ENCODE results near the gene DNAJC11.
"Not testable (repeated sequence)": the region's sequence is repeated elsewhere in the genome, so short reads cannot be mapped to it uniquely, and the experiment has no call there.

The DNAJC11 gene

DNA sequence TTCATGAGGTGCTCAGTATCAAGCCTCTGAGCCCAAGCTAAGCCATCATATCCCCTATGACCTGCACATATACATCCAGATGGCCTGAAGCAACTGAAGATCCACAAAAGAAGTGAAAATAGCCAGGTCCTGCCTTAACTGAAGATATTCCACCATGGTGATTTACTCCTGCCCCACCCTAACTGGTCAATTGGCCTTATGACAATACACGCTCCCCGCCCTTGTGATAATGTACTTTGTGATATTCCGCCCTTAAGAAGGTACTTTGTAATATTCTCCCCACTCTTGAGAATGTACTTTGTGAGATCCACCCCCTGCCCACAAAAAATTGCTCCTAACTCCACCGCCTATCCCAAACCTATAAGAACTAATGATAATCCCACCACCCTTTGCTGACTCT, 1.7 kb downstream of the DNAJC11 start:
- DNase-seq (ENCODE audit: low read depth in 1 of 2, low spot score in 1 of 2): not testable (repeated sequence)

DNA sequence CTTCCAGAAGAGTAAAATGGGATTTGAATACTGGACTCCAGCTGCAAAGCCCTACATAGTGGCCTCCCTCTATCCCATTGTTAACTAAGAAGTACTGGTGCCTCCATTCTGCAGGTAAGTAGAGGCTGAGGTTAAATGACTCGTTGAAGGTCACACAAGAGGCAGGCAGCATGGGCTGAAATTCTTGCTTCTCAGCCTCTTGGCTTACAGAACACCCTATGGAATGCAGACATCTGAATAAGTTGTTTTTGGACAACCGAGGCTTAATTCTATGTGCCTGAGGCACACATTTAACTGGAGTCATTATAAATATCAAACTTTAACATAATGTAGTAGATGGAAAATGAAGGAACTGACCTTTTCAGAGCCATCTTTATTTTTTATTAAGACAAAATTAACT, 5.7 kb downstream of the DNAJC11 start:
- DNase-seq (ENCODE audit: low read depth in 1 of 2, low spot score in 1 of 2): no peak

DNA sequence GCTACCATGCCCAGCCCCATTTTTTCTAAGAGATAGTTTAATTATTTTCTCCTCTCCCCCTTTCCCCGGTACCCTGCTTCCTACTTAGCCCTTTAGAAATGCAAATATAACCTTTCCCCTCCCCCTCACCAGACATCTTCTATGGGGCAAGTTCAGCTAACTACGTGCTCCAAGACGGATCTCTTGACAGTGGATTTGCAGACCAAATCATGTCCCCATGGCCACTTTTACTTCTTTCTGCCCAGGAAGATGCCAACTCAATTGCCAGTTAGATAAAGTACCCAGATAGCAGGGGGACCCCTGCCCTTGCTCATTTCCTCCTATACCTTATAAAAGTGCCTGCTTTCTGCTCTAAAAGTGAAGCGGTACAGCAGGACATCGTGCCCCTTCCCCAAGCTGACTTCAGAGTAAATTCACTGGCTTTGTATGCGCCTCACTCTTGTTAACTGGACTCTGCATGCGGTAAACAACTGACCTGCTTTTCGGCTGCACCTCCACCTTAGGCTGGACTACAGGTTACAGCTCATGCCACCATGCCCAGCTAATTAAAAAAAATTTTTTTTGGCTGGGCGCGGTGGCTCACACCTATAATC, 7.4 kb downstream of the DNAJC11 start:
- no peak for DNase-seq (ENCODE audit: low read depth in 1 of 2, low spot score in 1 of 2)

DNA sequence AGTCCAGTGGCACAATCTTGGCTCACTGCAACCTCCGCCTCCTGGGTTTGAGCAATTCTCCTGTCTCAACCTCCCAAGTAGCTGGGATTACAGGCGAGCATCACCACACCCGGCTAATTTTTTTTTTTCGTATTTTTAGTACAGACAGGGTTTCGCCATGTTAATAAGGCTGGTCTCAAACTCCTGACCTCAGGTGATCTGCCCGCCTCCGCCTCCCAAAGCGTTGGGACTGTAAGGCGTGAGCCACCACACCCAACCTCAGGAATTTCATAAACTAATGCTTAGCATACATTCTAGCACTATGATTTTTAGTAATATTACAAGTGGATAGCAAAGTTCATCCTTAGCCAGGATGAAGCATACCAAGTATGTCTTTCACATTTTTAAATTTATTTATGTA, 8.7 kb downstream of the DNAJC11 start:
- no peak for DNase-seq (ENCODE audit: low read depth in 1 of 2, low spot score in 1 of 2)

DNA sequence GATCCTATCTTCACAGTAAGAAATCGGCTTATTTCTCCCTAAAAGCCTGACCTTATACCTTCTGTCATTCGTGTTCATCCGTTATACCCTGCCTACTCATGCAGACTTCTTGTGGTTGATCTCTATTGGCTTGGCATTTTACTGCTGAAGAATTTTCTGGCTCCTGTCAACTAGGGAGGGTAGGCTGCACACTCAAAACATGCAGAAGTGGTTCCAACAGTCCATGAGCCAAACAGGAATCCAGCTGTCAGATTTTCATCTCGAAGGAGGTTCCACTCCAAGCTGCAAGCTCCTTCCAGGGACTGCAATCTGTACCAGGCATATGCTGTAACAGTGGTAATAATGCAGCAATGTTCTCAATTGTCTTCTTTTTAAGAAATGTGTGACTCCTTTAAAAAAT, 10.1 kb downstream of the DNAJC11 start:
- DNase-seq (ENCODE audit: low read depth in 1 of 2, low spot score in 1 of 2): no peak

DNA sequence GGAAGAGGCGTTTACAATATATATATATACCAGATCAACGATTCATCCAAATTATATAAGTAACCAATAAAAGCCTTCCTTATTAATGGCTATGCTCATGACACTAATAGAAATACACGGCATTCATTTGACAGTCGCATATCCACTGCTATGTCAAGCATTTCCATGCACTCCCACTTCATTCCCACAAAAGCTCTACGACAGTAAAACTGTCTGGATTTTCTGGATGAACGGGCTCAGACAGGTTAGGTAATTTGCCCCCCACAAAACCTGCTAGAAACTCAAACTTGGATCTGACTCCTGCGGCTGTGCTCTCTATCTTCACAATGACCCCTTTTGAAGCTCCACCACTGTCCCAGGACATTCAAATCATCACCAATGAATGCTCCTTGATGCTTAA, 11.4 kb downstream of the DNAJC11 start:
- no peak for DNase-seq (ENCODE audit: low read depth in 1 of 2, low spot score in 1 of 2)

DNA sequence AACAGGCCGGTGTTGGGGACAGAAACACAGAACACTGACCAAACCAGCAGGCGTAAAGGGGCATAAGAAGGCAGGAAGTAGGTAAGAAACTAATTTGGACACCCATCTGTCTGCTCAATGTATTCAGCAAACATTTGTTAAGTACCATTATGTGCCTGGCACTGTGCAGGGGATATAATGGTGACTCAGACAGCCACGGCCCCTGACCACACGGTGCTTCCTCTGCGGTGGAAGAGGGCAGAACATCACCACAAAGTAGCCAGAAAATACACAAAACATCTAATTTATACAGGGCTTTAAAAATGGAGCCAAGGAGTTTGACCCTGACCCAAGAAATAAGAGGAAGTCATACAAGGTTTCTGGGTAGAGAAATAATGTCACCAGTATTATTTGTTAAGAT, 12.9 kb downstream of the DNAJC11 start:
- DNase-seq (ENCODE audit: low read depth in 1 of 2, low spot score in 1 of 2): no peak

DNA sequence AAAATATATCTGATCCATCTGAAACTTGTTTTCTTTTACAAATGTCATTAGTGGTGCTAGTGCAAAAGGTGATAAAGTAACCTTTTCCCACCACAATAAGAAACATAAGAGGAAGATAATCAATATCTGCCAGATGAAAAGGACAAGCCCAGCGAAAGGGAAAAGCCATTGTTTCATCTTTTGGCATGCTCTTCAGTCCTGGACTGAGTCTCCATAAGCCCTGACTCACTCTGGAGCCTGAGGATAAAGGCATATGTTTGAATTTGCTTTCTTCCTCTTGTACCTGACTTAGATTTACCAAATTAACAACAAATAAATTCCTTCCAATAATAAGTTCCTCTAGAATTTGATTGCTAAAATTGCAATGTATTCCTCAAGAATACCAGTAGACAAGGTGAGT, 13.6 kb downstream of the DNAJC11 start:
- no peak for DNase-seq (ENCODE audit: low read depth in 1 of 2, low spot score in 1 of 2)

DNA sequence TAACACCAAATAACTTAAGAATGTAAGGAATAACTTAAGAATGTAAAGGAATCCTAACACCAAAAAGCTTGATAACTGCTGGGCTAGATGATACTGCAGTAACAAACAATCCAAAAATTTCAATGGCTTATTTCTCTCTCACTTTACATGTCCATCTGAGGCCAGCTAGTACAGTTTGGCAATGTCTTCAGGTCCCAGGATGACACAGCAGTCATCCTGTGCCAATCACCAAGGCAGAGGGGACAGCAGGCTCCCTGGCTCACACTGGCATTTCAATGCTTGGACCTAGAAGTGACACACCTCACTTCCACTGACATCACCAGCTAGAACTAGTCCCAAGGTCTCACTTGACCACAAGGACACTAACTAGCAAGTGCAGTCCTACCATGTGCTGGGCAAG, 15.3 kb downstream of the DNAJC11 start:
- no peak for DNase-seq (ENCODE audit: low read depth in 1 of 2, low spot score in 1 of 2)

DNA sequence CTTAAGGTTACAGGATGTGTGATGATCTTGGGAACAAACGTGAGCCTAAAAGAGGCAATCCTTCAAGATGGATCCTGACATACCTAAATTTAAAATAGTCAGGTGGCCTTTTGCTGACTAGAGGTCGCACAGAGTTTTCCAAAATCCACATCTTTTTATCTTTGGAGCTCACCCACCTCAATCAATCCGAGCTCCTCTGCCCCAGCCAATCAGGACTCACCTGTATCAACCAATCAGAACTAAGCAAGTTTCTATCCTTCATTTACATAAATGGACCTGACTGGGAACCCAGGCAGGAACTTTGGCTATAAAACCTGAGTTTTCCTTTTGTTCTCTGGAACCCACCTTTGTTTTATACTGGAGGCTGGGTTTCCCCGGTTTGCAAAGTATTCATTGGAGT, 16.2 kb downstream of the DNAJC11 start:
- DNase-seq (ENCODE audit: low read depth in 1 of 2, low spot score in 1 of 2): no peak

DNA sequence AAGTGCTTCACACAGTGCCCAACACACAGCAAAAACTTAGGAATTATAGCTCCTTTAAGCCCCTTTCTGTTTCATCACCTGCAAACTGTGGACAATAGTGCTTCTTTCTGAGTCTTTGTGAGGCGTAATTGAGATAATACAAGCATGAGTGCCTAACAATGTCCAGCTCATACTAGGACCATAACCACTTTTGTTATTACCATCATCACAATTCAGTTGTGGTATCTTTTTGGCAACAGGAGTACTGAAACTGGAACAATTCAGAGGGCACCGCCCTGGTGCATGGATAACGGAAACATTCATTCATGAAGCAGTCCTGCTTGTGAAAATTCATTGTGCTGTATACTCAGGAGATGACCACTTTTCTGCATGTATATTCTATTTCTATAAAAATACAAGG, 18.2 kb downstream of the DNAJC11 start:
- DNase-seq (ENCODE audit: low read depth in 1 of 2, low spot score in 1 of 2): no peak

DNA sequence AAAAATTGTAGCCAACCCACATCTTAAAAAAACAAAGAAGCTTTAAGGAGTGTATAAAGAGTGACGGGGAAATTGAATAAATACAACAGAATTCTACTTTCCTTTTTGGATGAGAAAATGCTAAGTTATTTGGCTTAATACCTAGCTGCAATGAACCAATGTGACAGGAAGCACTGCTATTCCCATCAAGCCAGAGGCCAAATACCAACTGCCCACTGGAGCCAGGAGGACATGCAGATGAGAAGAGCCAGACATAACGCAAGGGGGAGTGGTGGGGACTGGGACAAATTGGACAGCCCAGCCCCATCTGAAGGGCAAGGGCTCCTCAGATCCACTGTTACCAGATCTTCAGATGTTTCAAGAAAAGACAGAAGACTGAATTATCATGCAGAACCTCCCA, 25.7 kb downstream of the DNAJC11 start:
- no peak for DNase-seq (ENCODE audit: low read depth in 1 of 2, low spot score in 1 of 2)

DNA sequence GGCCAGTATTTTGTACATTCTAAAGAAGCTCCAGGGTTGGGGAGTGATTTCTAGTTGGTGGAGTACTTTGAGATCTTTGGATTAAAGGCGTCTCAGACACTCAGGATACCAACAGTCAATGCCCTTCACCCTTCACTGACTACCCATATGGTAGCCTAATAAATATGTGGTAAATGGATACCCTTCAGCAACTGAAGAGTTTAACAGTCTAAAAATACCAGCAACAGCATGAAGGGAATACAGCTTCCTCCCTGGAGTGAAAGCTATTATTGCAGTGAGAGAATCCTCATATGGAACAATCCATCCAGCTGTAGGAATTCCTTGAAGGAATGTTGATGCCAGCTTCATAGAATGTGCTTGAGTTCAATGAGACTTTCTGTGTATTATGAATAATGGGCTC, 26.8 kb downstream of the DNAJC11 start:
- no peak for DNase-seq (ENCODE audit: low read depth in 1 of 2, low spot score in 1 of 2)

DNA sequence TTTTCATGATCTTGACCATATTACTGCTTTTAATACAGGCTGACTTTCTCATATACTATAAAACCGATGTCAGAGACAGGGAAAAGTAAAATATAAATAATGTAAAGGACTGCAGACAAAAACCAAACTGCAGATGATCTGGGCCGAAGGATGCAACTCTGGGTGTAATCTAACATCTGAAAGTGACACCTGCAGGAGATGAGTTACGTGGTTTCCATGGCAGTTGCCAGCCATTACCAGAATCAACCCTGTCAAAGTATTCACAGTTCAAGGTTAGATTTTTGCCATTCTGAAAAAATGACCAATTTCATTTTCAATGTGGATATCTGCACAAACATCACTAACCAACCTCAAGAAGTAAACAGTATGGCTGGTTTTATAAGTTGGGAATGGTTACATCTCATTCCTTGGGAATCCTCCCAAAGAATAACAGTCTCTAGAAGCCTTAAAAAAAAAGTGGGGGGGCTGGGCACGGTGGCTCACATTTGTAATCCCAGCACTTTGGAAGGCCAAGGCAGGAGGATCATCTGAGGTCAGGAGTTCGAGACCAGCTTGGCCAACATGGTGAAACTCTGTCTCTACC, 27.7 kb downstream of the DNAJC11 start:
- no peak for DNase-seq (ENCODE audit: low read depth in 1 of 2, low spot score in 1 of 2)

DNA sequence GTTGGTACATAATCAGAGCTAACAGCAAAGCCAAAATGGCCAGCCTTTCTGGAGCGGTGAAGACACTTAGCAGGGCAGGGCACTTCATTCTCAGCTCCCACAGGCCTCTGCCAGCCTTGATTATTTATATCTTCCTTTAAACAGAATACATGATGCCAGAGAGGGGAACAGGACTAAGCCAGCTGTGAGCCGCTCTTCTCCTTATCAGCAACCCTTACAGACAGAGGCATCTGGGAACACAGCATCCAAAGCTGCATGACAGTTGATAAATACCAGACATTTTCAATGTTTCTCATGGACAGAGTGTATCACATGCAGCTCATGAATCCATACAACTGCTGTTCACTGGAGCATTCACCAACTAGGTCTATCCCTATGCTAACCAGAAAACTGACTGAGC, 29.1 kb downstream of the DNAJC11 start:
- DNase-seq (ENCODE audit: low read depth in 1 of 2, low spot score in 1 of 2): no peak

DNA sequence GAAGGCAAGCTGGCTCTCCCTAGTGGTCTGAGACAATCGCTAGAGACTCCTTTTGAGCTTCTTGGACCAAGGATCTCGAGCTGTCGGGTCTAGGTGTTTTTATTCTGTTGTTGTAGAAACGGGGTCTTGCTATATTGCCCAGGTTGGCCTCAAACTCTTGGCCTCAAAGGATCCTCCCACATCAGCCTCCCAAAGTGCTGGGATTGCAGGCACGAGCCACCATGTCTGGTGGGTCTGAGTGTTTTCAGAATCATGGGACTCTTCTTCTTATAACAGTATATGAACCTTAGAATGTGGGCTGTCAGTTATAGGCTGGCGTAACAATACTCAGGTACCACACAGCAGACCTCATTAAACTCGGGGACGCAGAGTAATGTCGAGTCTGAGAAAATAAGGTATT, 33.1 kb downstream of the DNAJC11 start:
- DNase-seq (ENCODE audit: low read depth in 1 of 2, low spot score in 1 of 2): no peak

DNA sequence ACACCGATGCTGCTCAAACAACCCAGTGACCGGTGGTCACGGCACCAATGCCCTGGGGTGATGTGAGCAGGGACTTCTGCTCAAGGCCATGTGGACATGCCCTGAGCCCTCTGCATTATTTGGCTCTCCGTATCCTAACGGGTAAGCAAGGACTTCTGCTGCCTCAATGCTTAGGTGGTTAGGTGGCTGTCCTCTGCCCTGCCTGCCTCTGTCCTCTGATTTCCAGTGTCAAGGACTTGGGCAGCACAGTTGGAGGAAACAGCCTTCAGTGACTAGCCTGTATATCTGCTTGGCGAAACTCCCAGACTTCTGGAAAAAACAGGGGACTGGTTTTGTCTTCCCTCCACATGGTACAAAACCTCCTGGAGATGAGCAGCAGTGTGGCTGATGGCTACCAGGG, 34.5 kb downstream of the DNAJC11 start:
- DNase-seq (ENCODE audit: low read depth in 1 of 2, low spot score in 1 of 2): no peak

DNA sequence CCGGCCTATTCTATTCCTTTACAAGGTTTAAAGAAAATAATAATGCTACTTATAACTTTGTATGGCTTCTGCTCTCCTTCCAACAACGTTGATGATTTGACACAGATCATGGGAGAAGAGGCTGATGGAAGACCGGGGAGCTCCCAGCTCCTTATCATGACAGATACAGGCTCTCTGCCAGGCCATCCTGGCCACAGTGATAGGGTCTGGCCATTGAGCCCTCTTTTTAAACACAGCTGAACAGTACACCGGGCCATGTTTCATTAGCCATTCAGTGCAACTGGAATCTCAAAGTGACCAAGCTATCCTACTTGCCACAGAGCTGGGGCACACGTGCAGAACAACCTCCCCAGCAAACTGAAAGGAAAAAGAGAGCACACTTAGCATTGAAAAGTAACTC, 34.9 kb downstream of the DNAJC11 start:
- no peak for DNase-seq (ENCODE audit: low read depth in 1 of 2, low spot score in 1 of 2)

DNA sequence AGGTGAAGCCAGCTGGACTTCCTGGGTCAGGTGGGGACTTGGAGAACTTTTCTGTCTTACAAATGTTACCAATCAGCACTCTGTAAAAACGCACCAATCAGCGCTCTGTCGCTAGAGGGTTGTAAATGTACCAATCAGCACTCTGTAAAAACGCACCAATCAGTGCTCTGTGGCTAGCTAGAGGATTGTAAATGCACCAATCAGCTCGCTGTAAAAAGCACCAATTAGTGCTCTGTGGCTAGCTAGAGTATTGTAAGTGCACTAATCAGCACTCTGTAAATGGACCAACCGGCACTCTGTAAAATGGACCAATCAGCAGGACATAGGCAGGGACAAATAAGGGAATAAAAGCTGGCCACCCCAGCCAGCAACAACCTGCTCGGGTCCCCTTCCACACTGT, 39.1 kb downstream of the DNAJC11 start:
- not testable (repeated sequence) for DNase-seq (ENCODE audit: low read depth in 1 of 2, low spot score in 1 of 2)

DNA sequence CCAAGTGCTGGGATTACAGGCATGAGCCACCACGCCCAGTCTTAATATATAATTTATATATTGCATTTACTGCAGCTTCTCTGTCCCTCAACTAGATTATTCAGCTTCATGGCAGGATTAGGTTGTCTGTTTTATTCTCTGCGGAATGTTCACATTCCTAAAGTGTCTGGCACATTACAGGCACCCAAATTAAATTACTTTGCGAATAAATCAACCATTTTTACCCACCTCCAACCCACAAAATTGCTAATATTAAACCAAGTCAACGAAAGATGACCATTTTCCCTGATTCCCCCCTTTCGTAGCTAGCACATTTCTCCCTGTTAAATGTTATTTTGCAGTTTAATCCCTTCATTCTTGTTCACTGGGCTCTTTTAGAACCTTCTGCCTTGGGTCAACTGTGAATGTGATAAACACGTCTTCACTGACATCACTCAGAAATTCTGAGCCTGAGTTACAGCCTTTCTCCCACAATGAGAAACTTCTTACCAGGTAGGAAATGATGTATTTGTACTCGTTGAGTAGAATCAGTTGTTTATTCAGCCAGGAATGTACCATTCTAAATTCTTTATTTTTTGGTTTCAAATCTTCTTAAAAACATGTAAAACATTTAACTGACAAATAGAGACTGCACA, 41.1 kb downstream of the DNAJC11 start:
- DNase-seq (ENCODE audit: low read depth in 1 of 2, low spot score in 1 of 2): no peak

DNA sequence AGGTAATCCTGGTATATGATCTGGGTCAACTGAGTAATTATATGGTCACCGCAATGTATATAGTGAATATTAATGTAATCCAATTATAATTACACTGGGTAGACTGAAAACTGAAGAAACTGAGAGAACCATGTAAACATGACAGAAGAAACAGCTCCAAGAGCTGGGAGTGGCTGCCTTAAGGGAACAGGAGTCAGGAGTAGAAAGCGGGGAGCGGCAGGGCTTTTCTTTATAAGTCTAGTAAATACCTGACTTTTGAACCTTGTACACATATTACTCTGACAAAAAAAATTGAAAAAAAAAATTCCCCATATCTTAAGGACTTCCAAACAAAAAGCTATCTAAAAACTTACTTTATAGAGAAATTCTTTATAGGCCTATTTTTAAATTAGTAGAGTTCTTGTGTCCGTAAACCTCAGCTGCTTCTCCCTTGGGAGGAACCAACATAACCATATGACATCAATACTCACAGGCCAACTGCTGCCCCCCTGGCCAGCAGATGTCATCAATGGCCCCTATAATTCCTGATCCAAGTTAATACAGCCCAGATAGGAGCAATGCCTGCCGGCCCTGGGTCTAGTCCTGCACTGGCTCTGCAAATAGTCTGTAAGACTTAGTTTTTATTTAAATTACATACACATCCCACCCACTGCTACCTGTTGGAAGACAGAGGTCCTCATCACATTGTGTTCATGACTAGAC, 43.1 kb downstream of the DNAJC11 start:
- no peak for DNase-seq (ENCODE audit: low read depth in 1 of 2, low spot score in 1 of 2)

DNA sequence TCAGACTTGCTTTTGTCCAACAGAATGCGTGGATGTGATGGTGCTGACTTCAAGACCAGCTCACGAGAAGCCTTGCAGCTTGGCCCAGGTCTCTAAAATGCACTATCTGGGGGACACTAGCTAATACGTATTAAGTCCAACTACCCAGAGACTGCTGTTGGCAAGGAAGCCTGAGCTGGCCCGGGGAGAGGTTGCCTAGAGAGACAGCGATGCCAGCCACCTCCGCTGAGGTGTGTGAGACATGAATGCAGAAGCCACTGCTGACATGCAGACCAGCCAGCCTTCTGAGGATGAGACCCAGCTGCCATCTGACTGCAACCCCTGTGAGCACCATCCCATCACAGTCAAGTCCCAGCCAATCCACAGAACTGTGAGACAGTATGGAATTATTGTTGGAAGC, 44.5 kb downstream of the DNAJC11 start:
- no peak for DNase-seq (ENCODE audit: low read depth in 1 of 2, low spot score in 1 of 2)
